ENCODE data around the gene TGFBR3L.

DNA sequence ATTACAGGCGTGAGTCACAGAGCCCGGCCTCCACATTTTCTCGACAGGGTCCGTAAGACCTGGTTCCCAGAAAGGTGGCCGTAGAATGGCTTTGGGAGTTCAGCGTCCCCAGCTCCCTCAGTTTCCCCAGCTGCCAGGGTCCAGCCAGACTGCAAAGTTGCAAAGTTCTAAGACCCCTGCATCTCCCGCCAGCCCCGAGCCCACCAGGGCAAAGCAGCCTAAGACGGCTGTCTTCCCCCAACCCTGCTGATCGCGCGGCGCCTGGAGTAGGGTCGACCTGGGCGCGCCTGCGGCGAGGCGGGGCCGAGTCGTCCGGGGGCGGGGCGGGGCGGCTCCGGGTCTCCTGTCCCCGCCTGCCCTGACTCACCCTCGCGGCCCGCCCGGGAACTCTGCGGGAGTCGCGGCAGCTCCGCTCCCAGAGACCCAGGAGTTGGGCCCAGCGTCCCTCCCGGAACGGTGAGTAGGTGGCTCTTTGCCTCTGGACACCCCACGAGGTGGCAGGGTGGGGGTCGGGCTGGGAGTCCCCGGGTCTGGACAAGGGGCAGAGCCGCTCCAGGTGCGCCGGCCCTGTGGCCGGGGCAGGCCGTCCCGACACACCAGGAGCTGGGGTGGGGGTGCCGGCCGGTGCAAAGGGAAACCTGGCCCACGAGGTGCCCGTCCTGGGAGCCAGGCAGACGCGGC lies 26.3 kb upstream of the TGFBR3L start, which contains the start of gene LRRC8E:
- TF ChIP-seq POLR2A (IDR thresholded peaks at IDR 0.05): no peak
- TF ChIP-seq, protein P1, sequence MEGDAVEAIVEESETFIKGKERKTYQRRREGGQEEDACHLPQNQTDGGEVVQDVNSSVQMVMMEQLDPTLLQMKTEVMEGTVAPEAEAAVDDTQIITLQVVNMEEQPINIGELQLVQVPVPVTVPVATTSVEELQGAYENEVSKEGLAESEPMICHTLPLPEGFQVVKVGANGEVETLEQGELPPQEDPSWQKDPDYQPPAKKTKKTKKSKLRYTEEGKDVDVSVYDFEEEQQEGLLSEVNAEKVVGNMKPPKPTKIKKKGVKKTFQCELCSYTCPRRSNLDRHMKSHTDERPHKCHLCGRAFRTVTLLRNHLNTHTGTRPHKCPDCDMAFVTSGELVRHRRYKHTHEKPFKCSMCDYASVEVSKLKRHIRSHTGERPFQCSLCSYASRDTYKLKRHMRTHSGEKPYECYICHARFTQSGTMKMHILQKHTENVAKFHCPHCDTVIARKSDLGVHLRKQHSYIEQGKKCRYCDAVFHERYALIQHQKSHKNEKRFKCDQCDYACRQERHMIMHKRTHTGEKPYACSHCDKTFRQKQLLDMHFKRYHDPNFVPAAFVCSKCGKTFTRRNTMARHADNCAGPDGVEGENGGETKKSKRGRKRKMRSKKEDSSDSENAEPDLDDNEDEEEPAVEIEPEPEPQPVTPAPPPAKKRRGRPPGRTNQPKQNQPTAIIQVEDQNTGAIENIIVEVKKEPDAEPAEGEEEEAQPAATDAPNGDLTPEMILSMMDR (IDR thresholded peaks at IDR 0.05): no peak
- TF ChIP-seq POLR2AphosphoS5 (IDR thresholded peaks at IDR 0.05): peak in 1 of 3 donors; percentile 51
